Endothelial cell of umbilical vein (primary cell): Measurements from ENCODE around the gene DLGAP1. TPM values are rescaled to one million over a fixed set of nuclear protein-coding genes. Genes with fewer than 3 reads are reported as not detected.

Source experiments
- BruUV-seq: library from RNA; stranded (reverse); fragments of 400-500 nt; replicated peaks from 2 replicates; lab custom pipeline; 2021; lab: Mats Ljungman, UMichigan
- CTCF ChIA-PET: fragments of 300-600, 350-600 bp; sonication (Branson Sonifier 250); formaldehyde crosslinking; loops from one replicate; lab custom pipeline; 2021; ENCODE audit warnings: antibody characterized with exemption, inconsistent platforms; lab: Charles Lee
- POLR2A ChIA-PET: fragments of 300-600, 350-600 bp; sonication (Branson Sonifier 250); formaldehyde crosslinking; loops from one replicate; lab custom pipeline; 2021; ENCODE audit warnings: antibody characterized with exemption, inconsistent platforms; lab: Charles Lee
- DNase-seq: peaks from one replicate; pipeline ENCODE4 v3.0.0-alpha.2; 2011; ENCODE audit warnings: low read depth, low spot score
- FAIRE-seq: peaks from 2 replicates; lab custom pipeline; 2011; peaks lifted over from hg19 to GRCh38; lab: Jason Lieb, UNC
- H2AFZ ChIP-seq: 2 replicates; pipeline ENCODE4 v1.6.0; 2012; ENCODE audit warnings: low read depth, low read length, control low read depth, inconsistent platforms
- H3K27ac ChIP-seq: 2 replicates; pipeline ENCODE4 v1.5.1; 2011; ENCODE audit warnings: low read depth, mild to moderate bottlenecking, control low read depth, low read length, moderate library complexity; ENCODE audit not compliant: insufficient read depth
- H3K27me3 ChIP-seq, 2 experiments: 2 replicates each; pipeline versions ENCODE4 v1.6.0 to v1.6.1; 2011; ENCODE audit warnings: low read length in 2 of 2, mixed read lengths in 1 of 2; ENCODE audit not compliant: control insufficient read depth in 2 of 2, insufficient read depth in 2 of 2
- H3K36me3 ChIP-seq, 2 experiments: 2 replicates in 1 of 2; 3 replicates in 1 of 2; pipeline ENCODE4 v1.5.1; 2011; ENCODE audit warnings: low read length in 2 of 2, mild to moderate bottlenecking in 1 of 2, moderate library complexity in 1 of 2; ENCODE audit not compliant: control insufficient read depth in 2 of 2, insufficient read depth in 2 of 2; ENCODE audit errors: extremely low read depth in 1 of 2
- H3K4me1 ChIP-seq: 3 replicates; pipeline ENCODE4 v1.5.1; 2011; ENCODE audit warnings: mild to moderate bottlenecking, low read length; ENCODE audit not compliant: control insufficient read depth, insufficient read depth; ENCODE audit errors: extremely low read depth
- H3K4me2 ChIP-seq: 2 replicates; pipeline ENCODE4 v1.6.1; 2011; ENCODE audit warnings: low read length, control low read depth, mixed read lengths; ENCODE audit not compliant: insufficient read depth
- H3K4me3 ChIP-seq, 3 experiments: fragments of 200-600 bp in 1 of 3; sonication (generic), shearing (Covaris generic) in 1 of 3; replicated peaks in 1 of 3; 2 replicates each; pipeline ENCODE4 v1.5.1; 2011 to 2016; ENCODE audit warnings: control low read depth in 3 of 3, low read length in 3 of 3, mild to moderate bottlenecking in 2 of 3, inconsistent platforms in 1 of 3, low read depth in 1 of 3, moderate library complexity in 1 of 3; ENCODE audit not compliant: insufficient read depth in 1 of 3
- H3K79me2 ChIP-seq: 2 replicates; pipeline ENCODE4 v1.6.0; 2012; ENCODE audit warnings: low read length, inconsistent platforms; ENCODE audit not compliant: control insufficient read depth, insufficient read depth
- H3K9ac ChIP-seq: replicated peaks from 2 replicates; pipeline ENCODE3; 2011; ENCODE audit warnings: low read length, control low read depth; ENCODE audit not compliant: insufficient read depth; ENCODE audit errors: extremely low read depth
- H3K9me1 ChIP-seq: replicated peaks from 3 replicates; pipeline ENCODE4 v1.6.0; 2011; ENCODE audit warnings: mild to moderate bottlenecking, low read length; ENCODE audit not compliant: control insufficient read depth, insufficient read depth; ENCODE audit errors: extremely low read depth
- H3K9me3 ChIP-seq: replicated peaks from 2 replicates; pipeline ENCODE4 v1.5.1; 2012; ENCODE audit warnings: low read length, inconsistent platforms; ENCODE audit not compliant: control insufficient read depth, insufficient read depth
- H4K20me1 ChIP-seq: replicated peaks from 2 replicates; pipeline ENCODE3; 2011; ENCODE audit warnings: mild to moderate bottlenecking, low read length; ENCODE audit not compliant: control insufficient read depth, insufficient read depth; ENCODE audit errors: extremely low read depth
- FOS ChIP-seq: IDR thresholded peaks from 2 replicates; pipeline ENCODE4 v1.6.1; 2011; ENCODE audit warnings: mild to moderate bottlenecking, low read length, moderate library complexity, borderline replicate concordance; ENCODE audit not compliant: insufficient read depth
- GATA2 ChIP-seq: IDR thresholded peaks from 2 replicates; pipeline ENCODE4 v1.7.0; 2011; ENCODE audit warnings: low read depth, mild to moderate bottlenecking, moderate library complexity, mixed read lengths, low read length; ENCODE audit not compliant: insufficient read length, insufficient read depth
- JUN ChIP-seq: IDR thresholded peaks from 2 replicates; pipeline ENCODE4 v1.6.1; 2011; ENCODE audit warnings: borderline replicate concordance, low read depth; ENCODE audit not compliant: insufficient read length, insufficient read depth
- MYC ChIP-seq: IDR thresholded peaks from one replicate; pipeline ENCODE4 v1.6.1; 2011; ENCODE audit warnings: mild to moderate bottlenecking, low read depth, low read length
- POLR2A ChIP-seq: IDR thresholded peaks from 2 replicates; pipeline ENCODE4 v1.6.1; 2012; ENCODE audit warnings: low read depth, mild to moderate bottlenecking, control low read depth, low read length
- POLR2AphosphoS5 ChIP-seq: IDR thresholded peaks from 2 replicates; pipeline ENCODE4 v1.6.1; 2012; ENCODE audit warnings: low read depth, mild to moderate bottlenecking, control low read depth, low read length, moderate library complexity; ENCODE audit not compliant: insufficient read depth
- dilution Hi-C: fragments of 300-500 bp; cut with MboI; formaldehyde crosslinking; loops from one replicate; pipeline ENCODE4 v1.15.0; 2019; ENCODE audit warnings: low sequenced_read_pairs; ENCODE audit not compliant: extremely low pct_ligation_motif_present
- intact Hi-C: fragments of 100-400 bp; cut with micrococcal nuclease; formaldehyde crosslinking; loops from one replicate; pipeline ENCODE4 v1.10.0; 2022
- polyA plus RNA-seq, 4 experiments: library from polyadenylated mRNA; depleted of rRNA in 3 of 4; stranded (reverse) in 3 of 4; unstranded in 1 of 4; fragments of >200 nt; gene quantifications; 2 replicates each; pipeline versions ENCODE4 v1.2.1 to v1.2.3, GENCODE V29; 2011 to 2012; ENCODE audit warnings: missing spikeins in 1 of 4
- total RNA-seq: library from RNA; stranded (reverse); gene quantifications from 2 replicates; pipeline ENCODE4 v1.2.3, GENCODE V29; 2021
- TF ChIP-seq, protein P1 (sequence below): IDR thresholded peaks from 2 replicates; pipeline ENCODE4 v1.6.1; 2011; ENCODE audit not compliant: insufficient read depth, insufficient read length
- TF ChIP-seq, protein P2 (sequence below), 2 donors: IDR thresholded peaks; 1 replicate in 1 of 2; 2 replicates in 1 of 2; pipeline ENCODE4 v1.5.1; 2011; ENCODE audit warnings: low read length in 2 of 2, mild to moderate bottlenecking in 2 of 2, moderate library complexity in 2 of 2, control low read depth in 1 of 2, inconsistent platforms in 1 of 2, low read depth in 1 of 2; ENCODE audit not compliant: insufficient read depth in 1 of 2; ENCODE audit errors: extremely low read depth in 1 of 2

DLGAP1 gene
- total and polyA plus RNA-seq, 2 donors (not counting 3 experiments of a cell fraction or from before 2014, with no cell fraction given), result 0.04 TPM; not detected in 1

DNA sequence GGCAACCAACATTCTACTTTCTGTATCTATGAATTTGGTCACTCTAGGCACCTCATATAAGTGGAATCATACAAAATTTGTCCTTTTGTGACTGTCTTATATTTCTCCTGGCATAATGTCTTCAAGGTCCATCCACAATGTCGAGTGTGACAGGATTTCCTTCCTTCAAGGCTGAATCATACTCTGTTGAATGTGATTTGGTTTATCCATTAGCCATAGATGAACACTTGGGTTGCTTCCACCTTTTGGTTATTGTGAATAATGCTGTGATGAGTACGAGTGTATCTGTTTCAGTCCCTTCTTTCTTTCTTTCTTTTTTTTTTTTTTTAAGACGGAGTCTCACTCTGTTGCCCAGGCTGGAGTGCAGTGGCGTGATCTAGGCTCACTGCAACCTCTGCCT is 693.8 kb downstream of the DLGAP1 start:
- no peaks in the 10 kb centered on the region for H3K4me1 ChIP-seq
- no peak overlapping the region for H3K9ac ChIP-seq
- H3K27ac ChIP-seq, result no peak overlapping the region
- H2AFZ ChIP-seq, result no peak overlapping the region
- no peak overlapping the region for H3K4me2 ChIP-seq
- POLR2A ChIA-PET, result no interaction called here
- dilution Hi-C loops (no loop called here), intact Hi-C loops (no loop called here)
- H3K9me1 ChIP-seq, result no peaks in the 10 kb centered on the region
- CTCF ChIA-PET, result no interaction called here
- no peaks in the 10 kb centered on the region for H3K27me3 ChIP-seq
- no peak overlapping the region for H3K4me3 ChIP-seq
- H4K20me1 ChIP-seq, result no peaks in the 10 kb centered on the region
- H3K9me3 ChIP-seq, result no peaks in the 10 kb centered on the region
- DNase-seq (no peak), FAIRE-seq (no peak)
- TF ChIP-seq, protein P1, sequence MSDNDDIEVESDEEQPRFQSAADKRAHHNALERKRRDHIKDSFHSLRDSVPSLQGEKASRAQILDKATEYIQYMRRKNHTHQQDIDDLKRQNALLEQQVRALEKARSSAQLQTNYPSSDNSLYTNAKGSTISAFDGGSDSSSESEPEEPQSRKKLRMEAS, result no peak
- no peak for TF ChIP-seq JUN
- peak; percentile 9 for TF ChIP-seq FOS
- no peaks in the 10 kb centered on the region for H3K36me3 ChIP-seq
- BruUV-seq, result no TSS peak
- H3K79me2 ChIP-seq, result no peaks in the 10 kb centered on the region

DNA sequence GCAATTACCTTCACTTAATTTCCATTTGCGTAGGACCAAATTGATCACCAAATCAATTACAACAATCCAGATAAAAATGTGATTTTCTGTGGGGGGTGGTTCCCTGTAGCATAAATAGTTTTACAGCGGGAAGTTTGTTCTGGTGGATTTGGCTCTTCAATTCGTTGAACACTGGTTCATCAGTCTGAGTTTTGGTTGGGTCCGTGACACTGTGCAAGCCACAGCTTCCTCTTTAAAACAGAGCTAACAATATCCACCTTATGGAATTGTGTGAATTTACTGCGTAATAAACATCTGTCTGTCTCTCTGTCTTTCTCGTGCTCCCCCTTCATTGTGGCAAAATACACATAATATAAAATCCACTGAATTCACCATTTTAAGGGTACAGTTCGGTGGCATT is 694.4 kb downstream of the DLGAP1 start:
- TF ChIP-seq POLR2AphosphoS5 (no peak), GATA2 (no peak), MYC (no peak), POLR2A (no peak)
- TF ChIP-seq, protein P1, result no peak
- TF ChIP-seq, protein P2, sequence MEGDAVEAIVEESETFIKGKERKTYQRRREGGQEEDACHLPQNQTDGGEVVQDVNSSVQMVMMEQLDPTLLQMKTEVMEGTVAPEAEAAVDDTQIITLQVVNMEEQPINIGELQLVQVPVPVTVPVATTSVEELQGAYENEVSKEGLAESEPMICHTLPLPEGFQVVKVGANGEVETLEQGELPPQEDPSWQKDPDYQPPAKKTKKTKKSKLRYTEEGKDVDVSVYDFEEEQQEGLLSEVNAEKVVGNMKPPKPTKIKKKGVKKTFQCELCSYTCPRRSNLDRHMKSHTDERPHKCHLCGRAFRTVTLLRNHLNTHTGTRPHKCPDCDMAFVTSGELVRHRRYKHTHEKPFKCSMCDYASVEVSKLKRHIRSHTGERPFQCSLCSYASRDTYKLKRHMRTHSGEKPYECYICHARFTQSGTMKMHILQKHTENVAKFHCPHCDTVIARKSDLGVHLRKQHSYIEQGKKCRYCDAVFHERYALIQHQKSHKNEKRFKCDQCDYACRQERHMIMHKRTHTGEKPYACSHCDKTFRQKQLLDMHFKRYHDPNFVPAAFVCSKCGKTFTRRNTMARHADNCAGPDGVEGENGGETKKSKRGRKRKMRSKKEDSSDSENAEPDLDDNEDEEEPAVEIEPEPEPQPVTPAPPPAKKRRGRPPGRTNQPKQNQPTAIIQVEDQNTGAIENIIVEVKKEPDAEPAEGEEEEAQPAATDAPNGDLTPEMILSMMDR (IDR thresholded peaks at IDR 0.05; ENCODE audit: extremely low read depth in 1 of 2, insufficient read depth in 1 of 2, low read depth in 1 of 2, low read length in 2 of 2), result no peak
- Histone ChIP-seq H3K4me2 (no peak overlapping the region), H3K9ac (no peak overlapping the region), H3K36me3 (no peaks in the 10 kb centered on the region), H4K20me1 (no peaks in the 10 kb centered on the region), H3K79me2 (no peaks in the 10 kb centered on the region), H3K27me3 (no peaks in the 10 kb centered on the region), H3K27ac (no peak overlapping the region), H3K4me3 (no peak overlapping the region), H3K9me1 (no peaks in the 10 kb centered on the region), H3K9me3 (no peaks in the 10 kb centered on the region), H3K4me1 (no peaks in the 10 kb centered on the region), H2AFZ (no peak overlapping the region)
- DNase-seq (no peak), FAIRE-seq (no peak)
- intact Hi-C loops, result no loop called here
- dilution Hi-C loops, result no loop called here
- no TSS peak for BruUV-seq
- CTCF ChIA-PET, result interaction anchor here (3.3 kb wide), 1 partner anchor 10 kb away, joined by 13 read pairs; no protein-coding TSS in a partner anchor
- POLR2A ChIA-PET, result no interaction called here
